Hindlimb muscle (tissue), 1 donor: ENCODE results near the gene ANKRD39. TPM values are rescaled to one million over a fixed set of nuclear protein-coding genes. Genes with fewer than 3 reads are reported as not detected.

ENCODE experiments used
- DNase-seq: peaks from one replicate; pipeline ENCODE4 v3.0.0-alpha.2; 2013
- polyA plus RNA-seq: library from polyadenylated mRNA; unstranded; fragments of 120-200 nt; gene quantifications from one replicate; pipeline ENCODE4 v1.2.1, GENCODE V29; 2013; ENCODE audit not compliant: insufficient read length

The ANKRD39 gene
- polyA plus RNA-seq, 1 donor: 7.7 TPM

- DNase-seq: no peak
Observed at GRCh38 chr2:96826546-96827278, 31.1 kb downstream of the ANKRD39 start.

GRCh38 chr2:96825057-96825456, 32.8 kb downstream of the ANKRD39 start:
- no peak for DNase-seq

GRCh38 chr2:96824079-96824870, 33.5 kb downstream of the ANKRD39 start:
- DNase-seq: no peak

- no peak for DNase-seq
Observed at GRCh38 chr2:96823198-96823597, 34.6 kb downstream of the ANKRD39 start.

GRCh38 chr2:96822786-96823185, 35.0 kb downstream of the ANKRD39 start:
- DNase-seq: no peak

- no peak for DNase-seq
Observed at GRCh38 chr2:96821113-96821675, 36.6 kb downstream of the ANKRD39 start.

GRCh38 chr2:96819876-96820511, 37.8 kb downstream of the ANKRD39 start:
- no peak for DNase-seq

GRCh38 chr2:96819128-96819875, 38.5 kb downstream of the ANKRD39 start:
- no peak for DNase-seq

- no peak for DNase-seq
Observed at GRCh38 chr2:96817882-96818281, 39.9 kb downstream of the ANKRD39 start.

- DNase-seq: no peak
Observed at GRCh38 chr2:96816836-96817702, 40.7 kb downstream of the ANKRD39 start.

- peak; percentile 94 for DNase-seq
Observed at GRCh38 chr2:96816127-96816835, 41.5 kb downstream of the ANKRD39 start, which contains the start of gene CNNM3. Gene CNNM3, plus strand, starts transcription at chr2:96816268. Its CDS starts 10 bp downstream, at chr2:96816278.

GRCh38 chr2:96815326-96816126, 42.3 kb downstream of the ANKRD39 start:
- no peak for DNase-seq

- DNase-seq: no peak
Observed at GRCh38 chr2:96813656-96814055, 44.2 kb downstream of the ANKRD39 start.

GRCh38 chr2:96811917-96812316, 45.9 kb downstream of the ANKRD39 start:
- DNase-seq: peak; percentile 85

- DNase-seq: no peak
Observed at GRCh38 chr2:96810783-96811192, 47.0 kb downstream of the ANKRD39 start.

GRCh38 chr2:96809951-96810782, 47.6 kb downstream of the ANKRD39 start:
- no peak for DNase-seq

GRCh38 chr2:96809216-96809882, 48.5 kb downstream of the ANKRD39 start:
- DNase-seq: no peak
